Mucosa of descending colon (tissue), 3 donors: ENCODE data around the gene ARHGEF16. TPM values are rescaled to one million over a fixed set of nuclear protein-coding genes. Genes with fewer than 3 reads are reported as not detected.

ENCODE experiments used
- ATAC-seq: fragments of 200-7000 bp; cut with Tn5 transposase; one replicate; pipeline ENCODE4 v1.9.1; 2020; ENCODE audit warnings: mild to moderate bottlenecking, moderate library complexity
- DNase-seq, 3 donors: peaks; one replicate each; pipeline ENCODE4 v3.0.0-alpha.2; 2020
- H3K36me3 ChIP-seq: fragments of 200-600 bp; one replicate; pipeline ENCODE4 v1.8.0; 2021; ENCODE audit warnings: low read depth, mild to moderate bottlenecking
- H3K4me1 ChIP-seq: fragments of 200-600 bp; one replicate; pipeline ENCODE4 v1.8.0; 2021; ENCODE audit warnings: low read depth, mild to moderate bottlenecking
- H3K4me3 ChIP-seq: fragments of 200-600 bp; one replicate; pipeline ENCODE4 v1.8.0; 2021; ENCODE audit warnings: mild to moderate bottlenecking
- H3K9me3 ChIP-seq: fragments of 200-600 bp; one replicate; pipeline ENCODE4 v1.8.0; 2021; ENCODE audit warnings: mild to moderate bottlenecking
- CTCF ChIP-seq: fragments of 200-600 bp; IDR thresholded peaks from one replicate; pipeline ENCODE4 v1.8.0; 2022; ENCODE audit warnings: antibody characterized with exemption, mild to moderate bottlenecking
- intact Hi-C, 2 donors: fragments of 100-400 bp; cut with DNase I in 1 of 2; cut with micrococcal nuclease in 1 of 2; formaldehyde crosslinking; loops; one replicate each; pipeline versions ENCODE4 v1.11.0 to v1.11.1; 2022; cut with DNase I, micrococcal nuclease
- total RNA-seq, 3 donors: library from RNA; stranded (reverse); fragmentation: NEBNext Ultra II Directional in 2 of 3; extraction: Animal tissue kit (Norgen Biotek cat#: 25700) in 2 of 3; gene quantifications; one replicate each; pipeline versions ENCODE4 v1.2.1 to v1.2.4, GENCODE V29; 2021 to 2023
- donor health status: DM: no; HTN: no; CAD: no; lungs with moderate emphysema.
- donor health status: DM: no; HTN: no; CAD: no.
- donor health status: DM: no; HTN: yes; CAD: no.

Gene ARHGEF16
- total RNA-seq, 3 donors from 2014 or later, result 51.2 to 101 (median 90.2) TPM

- ATAC-seq (no peak), DNase-seq (no peak)
- intact Hi-C loops, result no loop called here
- TF ChIP-seq CTCF, result no peak
- no peaks in the 10 kb centered on the region for H3K4me1 ChIP-seq
- H3K9me3 ChIP-seq, result no peaks in the 10 kb centered on the region
- no peaks in the 10 kb centered on the region for H3K36me3 ChIP-seq
- no peak overlapping the region for H3K4me3 ChIP-seq
These were observed 61.5 kb downstream of the ARHGEF16 start for GRCh38 chr1:3515774-3516480.

GRCh38 chr1:3516481-3516869 lies 62.0 kb downstream of the ARHGEF16 start:
- intact Hi-C loops, result no loop called here
- H3K36me3 ChIP-seq, result no peaks in the 10 kb centered on the region
- H3K9me3 ChIP-seq, result no peaks in the 10 kb centered on the region

GRCh38 chr1:3516911-3517675 lies 62.6 kb downstream of the ARHGEF16 start:
- no peak overlapping the region for H3K4me3 ChIP-seq
- H3K9me3 ChIP-seq, result no peaks in the 10 kb centered on the region
- no peak for DNase-seq
- no peak for TF ChIP-seq CTCF
- H3K36me3 ChIP-seq, result no peaks in the 10 kb centered on the region
- intact Hi-C loops, result no loop called here
- no peak for ATAC-seq
- no peaks in the 10 kb centered on the region for H3K4me1 ChIP-seq

More at GRCh38 chr1:3516481-3516869, 62.0 kb downstream of the ARHGEF16 start:
- ATAC-seq (no peak), DNase-seq (no peak)
- H3K4me1 ChIP-seq, result no peaks in the 10 kb centered on the region
- H3K4me3 ChIP-seq, result no peak overlapping the region
- no peak for TF ChIP-seq CTCF

- DNase-seq, result no peak
- peak; percentile 48 for TF ChIP-seq CTCF
- no peak for ATAC-seq
- intact Hi-C loops, result no loop called here
- no peaks in the 10 kb centered on the region for H3K9me3 ChIP-seq
- no peaks in the 10 kb centered on the region for H3K4me1 ChIP-seq
- no peaks in the 10 kb centered on the region for H3K36me3 ChIP-seq
- no peak overlapping the region for H3K4me3 ChIP-seq
These were observed 63.8 kb downstream of the ARHGEF16 start for GRCh38 chr1:3518256-3518655.

GRCh38 chr1:3518756-3519155 lies 64.3 kb downstream of the ARHGEF16 start:
- Histone ChIP-seq H3K36me3 (no peaks in the 10 kb centered on the region), H3K4me1 (no peaks in the 10 kb centered on the region), H3K4me3 (no peak overlapping the region), H3K9me3 (no peaks in the 10 kb centered on the region)
- intact Hi-C loops, result no loop called here
- ATAC-seq, result no peak
- no peak for DNase-seq
- TF ChIP-seq CTCF, result no peak
